ENCODE results near the gene ZDHHC1. TPM values are rescaled to one million over a fixed set of nuclear protein-coding genes. Genes with fewer than 3 reads are reported as not detected.

ZDHHC1 gene
- total RNA-seq, 1 donor from 2014 or later: 0.88 TPM

DNA sequence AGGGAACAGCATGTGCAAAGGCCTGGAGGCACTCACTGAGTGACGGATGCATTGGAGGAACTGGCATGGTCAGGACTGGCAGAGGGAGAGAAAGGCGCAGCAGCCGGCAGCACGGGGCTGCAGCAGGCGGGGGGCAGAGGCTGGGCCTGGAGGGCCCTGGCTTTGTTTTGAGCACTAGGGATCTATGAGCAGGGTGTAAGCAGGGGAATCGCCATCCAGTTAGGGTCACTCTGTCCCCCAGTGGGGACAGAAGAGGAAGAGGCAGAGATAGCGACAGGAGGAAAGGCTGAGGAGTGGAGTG, 28.8 kb upstream of the ZDHHC1 start:
- Mint-ChIP-seq H3K4me1 (ENCODE audit: low read depth) (peaks cover 7% of the 10 kb centered on the region), H3K36me3 (ENCODE audit: low read depth) (no peaks in the 10 kb centered on the region), H3K9me3 (no peaks in the 10 kb centered on the region), H3K27ac (no peak overlapping the region), H3K4me3 (no peak overlapping the region), H3K27me3 (ENCODE audit: insufficient read depth) (no peaks in the 10 kb centered on the region)
- DNase-seq (ENCODE audit: low spot score): no peak
- intact Hi-C loops (cut with micrococcal nuclease): no loop called here

DNA sequence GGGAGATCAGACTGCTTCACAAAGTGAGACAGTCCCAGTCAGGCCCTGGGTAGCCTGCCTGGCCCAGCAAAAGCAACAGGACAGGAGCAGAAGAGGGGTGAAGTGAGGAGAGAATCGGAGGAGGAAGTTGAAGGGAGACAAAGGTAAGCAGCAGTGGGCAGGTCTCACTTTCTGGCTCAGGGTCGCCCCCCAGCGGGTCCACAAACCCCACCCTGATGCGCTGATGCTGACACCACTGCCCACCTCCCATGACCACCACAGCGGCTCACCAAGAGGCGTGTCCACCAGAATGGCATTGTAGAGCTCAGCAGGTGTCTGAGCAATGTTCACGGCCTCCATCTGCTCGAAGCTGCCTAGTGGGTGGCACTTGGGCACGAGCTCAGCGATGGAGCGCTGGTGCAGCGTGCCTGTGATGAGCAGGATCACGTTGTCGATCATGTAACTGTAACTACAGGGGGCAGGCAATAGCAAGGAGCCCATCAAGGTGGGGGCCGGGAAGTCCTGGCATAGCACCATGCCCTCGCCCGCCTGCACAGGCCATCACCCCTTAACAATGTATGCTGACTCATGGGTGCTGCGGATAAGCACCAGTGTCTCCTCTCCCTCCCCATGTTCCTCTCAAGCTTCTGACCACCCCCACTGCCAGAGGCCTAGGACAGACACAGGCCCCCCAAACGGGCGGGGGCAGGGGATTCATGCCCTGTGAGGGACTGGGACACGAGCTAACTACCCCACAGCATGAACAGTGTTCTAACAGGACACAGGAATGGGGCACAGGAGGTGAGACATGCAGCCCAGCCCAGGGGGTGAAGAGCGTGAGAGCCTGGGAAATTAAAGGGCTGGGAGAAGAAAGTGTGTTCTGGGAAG, 28.2 kb upstream of the ZDHHC1 start:
- Mint-ChIP-seq H3K4me3 (no peak overlapping the region), H3K4me1 (ENCODE audit: low read depth) (peaks cover 7% of the 10 kb centered on the region), H3K9me3 (no peaks in the 10 kb centered on the region), H3K27ac (no peak overlapping the region), H3K27me3 (ENCODE audit: insufficient read depth) (no peaks in the 10 kb centered on the region), H3K36me3 (ENCODE audit: low read depth) (no peaks in the 10 kb centered on the region)
- intact Hi-C loops (cut with micrococcal nuclease): no loop called here
- DNase-seq (ENCODE audit: low spot score): no peak

DNA sequence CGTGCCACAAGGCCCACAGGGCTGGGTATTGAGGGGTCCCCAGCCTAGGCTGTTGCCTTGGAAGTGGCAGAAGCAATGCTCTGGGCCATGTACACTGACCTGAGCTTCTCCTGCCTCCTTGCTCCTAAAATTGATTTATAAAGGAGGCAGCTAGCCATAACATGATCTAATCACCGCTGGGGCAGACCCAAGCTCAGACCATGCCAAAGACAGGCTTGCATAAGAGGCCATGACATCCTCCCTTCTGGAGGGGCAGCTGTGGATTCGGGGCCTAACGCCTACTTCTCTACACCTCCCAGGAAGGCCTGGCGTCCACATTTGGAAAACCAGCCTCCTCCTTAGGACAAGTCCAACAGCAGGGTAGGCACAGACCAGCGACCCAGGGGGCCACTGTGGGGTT, 27.0 kb upstream of the ZDHHC1 start:
- Mint-ChIP-seq H3K4me3 (no peak overlapping the region), H3K9me3 (no peaks in the 10 kb centered on the region), H3K36me3 (ENCODE audit: low read depth) (peaks cover 7% of the 10 kb centered on the region), H3K27ac (no peak overlapping the region), H3K27me3 (ENCODE audit: insufficient read depth) (no peaks in the 10 kb centered on the region), H3K4me1 (ENCODE audit: low read depth) (peaks cover 7% of the 10 kb centered on the region)
- no peak for DNase-seq (ENCODE audit: low spot score)
- intact Hi-C loops (cut with micrococcal nuclease): no loop called here

DNA sequence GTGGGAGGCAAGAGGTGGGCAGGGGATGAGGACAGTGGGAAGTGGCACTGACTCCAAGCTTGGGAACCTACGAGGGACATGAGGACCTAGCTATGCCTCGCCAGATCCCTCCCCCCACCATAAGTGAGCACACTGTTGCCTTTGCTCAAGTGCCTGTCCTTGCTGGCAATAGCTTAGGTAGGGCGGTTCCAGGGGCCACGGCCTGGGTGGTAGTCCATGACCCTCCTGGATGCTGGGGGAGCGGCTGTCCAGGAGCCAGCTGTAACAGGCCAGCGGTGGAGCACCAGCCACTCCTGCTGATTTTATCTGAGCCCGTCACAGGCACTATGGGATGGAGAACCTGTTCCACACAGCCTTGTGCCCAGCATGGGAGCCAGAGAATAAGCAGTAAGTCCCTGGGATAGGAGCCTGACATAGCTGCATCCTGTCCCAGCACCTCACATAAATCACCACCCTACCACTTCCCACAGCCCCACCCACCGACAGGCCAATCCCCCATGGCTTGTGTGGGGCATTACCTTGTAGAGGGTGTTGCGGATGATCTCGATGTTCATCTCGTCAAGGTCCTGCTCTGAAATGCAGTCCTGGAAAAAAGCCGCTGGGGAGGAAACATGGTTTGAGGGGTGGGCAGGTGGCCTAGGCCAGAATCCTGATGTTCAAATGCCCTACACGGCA, 26.4 kb upstream of the ZDHHC1 start:
- no peak for DNase-seq (ENCODE audit: low spot score)
- Mint-ChIP-seq H3K4me1 (ENCODE audit: low read depth) (peaks cover 5% of the 10 kb centered on the region), H3K27me3 (ENCODE audit: insufficient read depth) (no peaks in the 10 kb centered on the region), H3K9me3 (no peaks in the 10 kb centered on the region), H3K27ac (no peak overlapping the region), H3K4me3 (no peak overlapping the region), H3K36me3 (ENCODE audit: low read depth) (peaks cover 9% of the 10 kb centered on the region)
- intact Hi-C loops (cut with micrococcal nuclease): no loop called here

DNA sequence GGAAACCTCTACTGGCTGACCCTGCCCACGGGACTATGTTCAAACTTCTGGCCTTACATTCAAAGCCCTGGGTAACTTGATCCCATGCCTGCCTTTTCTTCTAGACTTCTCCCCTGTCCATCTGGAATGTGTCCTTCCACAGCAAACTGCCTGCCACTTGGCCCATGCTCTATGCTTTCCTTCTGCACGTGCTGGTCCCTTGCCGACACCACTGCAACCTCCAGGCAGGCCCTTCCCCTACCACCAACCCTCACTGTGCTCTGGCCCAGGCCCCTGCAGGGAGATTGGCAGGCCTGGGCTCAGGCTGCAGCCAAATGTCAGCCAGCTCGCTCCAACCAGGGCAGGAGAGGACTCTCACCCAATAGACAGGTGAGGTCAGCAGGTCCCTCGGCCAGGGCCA, 25.6 kb upstream of the ZDHHC1 start:
- Mint-ChIP-seq H3K4me3 (no peak overlapping the region), H3K27me3 (ENCODE audit: insufficient read depth) (no peaks in the 10 kb centered on the region), H3K9me3 (no peaks in the 10 kb centered on the region), H3K36me3 (ENCODE audit: low read depth) (peaks cover 10% of the 10 kb centered on the region), H3K4me1 (ENCODE audit: low read depth) (no peaks in the 10 kb centered on the region), H3K27ac (no peak overlapping the region)
- no peak for DNase-seq (ENCODE audit: low spot score)
- intact Hi-C loops (cut with micrococcal nuclease): no loop called here

DNA sequence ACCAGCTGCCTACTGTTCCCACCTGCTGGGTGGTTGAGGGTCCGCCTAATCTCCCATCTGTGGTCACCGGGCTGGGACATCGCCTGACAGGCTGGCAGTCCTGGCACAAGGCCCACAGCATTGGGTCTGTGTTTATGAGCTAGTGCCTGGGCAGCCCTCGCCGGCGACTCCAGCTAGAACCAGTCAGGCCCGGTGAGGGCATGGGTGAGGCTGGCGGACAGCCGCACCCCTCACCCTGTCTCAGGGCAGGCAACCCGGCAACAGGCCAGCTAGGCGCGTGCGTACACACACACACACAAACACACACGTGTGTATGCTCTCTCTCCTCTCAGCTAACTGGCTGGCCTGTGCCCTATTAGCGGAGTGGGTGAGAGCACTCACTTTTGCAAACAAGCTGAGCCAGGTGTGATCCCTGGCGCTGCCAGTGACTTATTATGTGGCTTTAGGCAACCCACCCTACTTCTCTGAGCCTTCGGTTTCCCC, 25.0 kb upstream of the ZDHHC1 start:
- Mint-ChIP-seq H3K4me1 (ENCODE audit: low read depth) (no peaks in the 10 kb centered on the region), H3K9me3 (no peaks in the 10 kb centered on the region), H3K27ac (no peak overlapping the region), H3K27me3 (ENCODE audit: insufficient read depth) (no peaks in the 10 kb centered on the region), H3K4me3 (no peak overlapping the region), H3K36me3 (ENCODE audit: low read depth) (peaks cover 10% of the 10 kb centered on the region)
- intact Hi-C loops (cut with micrococcal nuclease): no loop called here
- no peak for DNase-seq (ENCODE audit: low spot score)

DNA sequence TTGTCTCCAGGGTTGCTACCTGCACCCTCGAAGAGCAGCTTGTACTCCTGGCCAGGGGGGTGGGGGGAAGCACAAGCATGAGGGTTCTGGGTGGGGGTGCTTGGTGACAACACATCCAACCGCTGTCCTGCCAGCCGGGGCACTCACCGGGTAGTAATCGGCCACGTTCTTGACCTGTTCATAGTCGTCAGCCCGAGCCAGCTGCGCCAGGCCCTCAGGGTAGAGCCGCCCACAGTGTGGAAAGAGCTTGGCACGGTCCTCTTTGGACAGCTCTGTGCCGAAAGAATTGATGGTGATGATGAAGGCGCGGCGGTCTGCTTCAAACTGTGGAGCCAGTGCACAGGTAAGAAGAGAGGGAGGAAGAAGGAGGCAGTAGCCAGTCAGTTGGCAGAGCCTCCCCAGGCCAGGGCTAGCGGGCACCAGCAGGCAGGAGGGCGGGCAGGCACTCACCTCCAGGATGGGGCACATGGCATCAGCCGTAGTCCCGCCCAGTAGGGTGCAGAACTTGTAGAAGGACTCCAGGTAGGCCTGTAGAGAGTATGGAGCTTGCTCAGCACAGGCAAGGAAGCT, 22.6 kb upstream of the ZDHHC1 start:
- intact Hi-C loops (cut with micrococcal nuclease): no loop called here
- Mint-ChIP-seq H3K27me3 (ENCODE audit: insufficient read depth) (no peaks in the 10 kb centered on the region), H3K4me1 (ENCODE audit: low read depth) (no peaks in the 10 kb centered on the region), H3K36me3 (ENCODE audit: low read depth) (peaks cover 10% of the 10 kb centered on the region), H3K4me3 (no peak overlapping the region), H3K9me3 (no peaks in the 10 kb centered on the region), H3K27ac (no peak overlapping the region)
- DNase-seq (ENCODE audit: low spot score): no peak

DNA sequence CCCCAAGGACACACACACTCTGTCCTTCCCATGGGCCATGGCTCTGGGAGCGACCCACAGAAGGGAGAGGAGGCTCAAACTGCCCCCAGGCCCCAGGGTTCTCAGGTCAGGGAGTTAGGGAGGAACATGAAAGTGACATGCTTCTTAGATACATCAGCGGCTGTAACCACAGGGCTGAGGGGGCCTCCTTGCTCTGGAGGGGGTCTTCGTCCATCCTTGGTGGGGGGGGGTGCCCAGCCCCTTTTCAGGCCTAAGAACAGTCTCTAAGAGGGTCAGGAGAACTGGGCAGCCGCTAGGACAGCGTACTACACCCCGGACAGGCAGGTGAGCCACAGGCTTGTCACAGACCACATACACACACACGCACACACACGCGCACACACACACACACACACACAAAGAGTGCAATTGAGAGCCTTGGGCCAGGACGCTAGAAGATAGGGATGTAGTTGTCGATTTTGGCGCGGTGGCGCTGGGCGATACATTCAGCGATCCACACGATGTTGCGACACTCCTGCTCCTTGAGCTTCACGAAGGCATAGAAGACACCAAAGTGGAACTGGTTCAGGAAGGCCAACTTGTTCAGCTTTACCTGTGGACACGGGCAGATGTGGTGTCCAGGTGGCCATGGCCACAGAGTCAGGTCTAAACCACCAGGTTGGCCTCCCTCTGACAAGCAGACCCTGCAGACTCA, 22.0 kb upstream of the ZDHHC1 start:
- H3K4me3 Mint-ChIP-seq: no peak overlapping the region
- no peaks in the 10 kb centered on the region for H3K27me3 Mint-ChIP-seq (ENCODE audit: insufficient read depth)
- DNase-seq (ENCODE audit: low spot score): no peak
- H3K36me3 Mint-ChIP-seq (ENCODE audit: low read depth): peaks cover 12% of the 10 kb centered on the region
- no peaks in the 10 kb centered on the region for H3K9me3 Mint-ChIP-seq
- no peaks in the 10 kb centered on the region for H3K4me1 Mint-ChIP-seq (ENCODE audit: low read depth)
- H3K27ac Mint-ChIP-seq: no peak overlapping the region
- intact Hi-C loops (cut with micrococcal nuclease): no loop called here

DNA sequence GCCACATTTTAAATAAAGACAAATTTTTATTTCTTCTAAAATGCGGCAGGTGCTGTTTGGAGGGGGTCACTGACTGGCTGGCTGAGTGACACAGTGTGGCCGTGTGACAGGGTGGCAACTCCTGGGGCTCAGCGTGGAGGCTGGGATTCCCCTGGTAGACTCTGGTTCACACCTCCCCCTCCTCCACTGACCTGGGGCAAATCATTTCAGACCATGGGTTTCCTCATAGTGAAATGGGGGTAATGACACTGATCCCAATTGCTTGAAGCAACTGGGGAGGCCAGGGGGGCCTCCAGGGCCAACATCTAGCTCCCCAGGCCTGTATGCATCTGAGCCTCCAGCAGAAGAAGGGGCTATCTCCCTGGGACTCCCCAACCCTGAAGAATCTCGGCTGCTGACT, 21.2 kb upstream of the ZDHHC1 start:
- H3K27ac Mint-ChIP-seq: peak overlapping the region; percentile 7
- H3K4me3 Mint-ChIP-seq: no peak overlapping the region
- peaks cover under 1% of the 10 kb centered on the region for H3K27me3 Mint-ChIP-seq (ENCODE audit: insufficient read depth)
- peaks cover 12% of the 10 kb centered on the region for H3K36me3 Mint-ChIP-seq (ENCODE audit: low read depth)
- H3K9me3 Mint-ChIP-seq: no peaks in the 10 kb centered on the region
- intact Hi-C loops (cut with micrococcal nuclease): no loop called here
- no peaks in the 10 kb centered on the region for H3K4me1 Mint-ChIP-seq (ENCODE audit: low read depth)
- DNase-seq (ENCODE audit: low spot score): no peak

DNA sequence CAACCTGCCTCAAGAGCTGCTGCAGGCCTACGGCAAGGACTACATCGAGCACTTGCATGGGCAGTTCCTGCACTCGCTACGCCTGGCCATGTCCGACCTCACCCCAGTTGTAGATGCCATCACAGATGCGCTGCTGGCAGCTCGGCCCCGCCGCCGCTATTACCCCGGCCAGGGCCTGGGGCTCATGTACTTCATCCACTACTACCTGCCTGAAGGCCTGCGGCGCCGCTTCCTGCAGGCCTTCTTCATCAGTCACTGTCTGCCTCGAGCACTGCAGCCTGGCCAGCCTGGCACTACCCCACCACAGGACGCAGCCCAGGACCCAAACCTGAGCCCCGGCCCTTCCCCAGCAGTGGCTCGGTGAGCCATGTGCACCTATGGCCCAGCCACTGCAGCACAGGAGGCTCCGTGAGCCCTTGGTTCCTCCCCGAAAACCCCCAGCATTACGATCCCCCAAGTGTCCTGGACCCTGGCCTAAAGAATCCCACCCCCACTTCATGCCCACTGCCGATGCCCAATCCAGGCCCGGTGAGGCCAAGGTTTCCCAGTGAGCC, 20.4 kb upstream of the ZDHHC1 start:
- Mint-ChIP-seq H3K9me3 (no peaks in the 10 kb centered on the region), H3K4me3 (no peak overlapping the region), H3K27me3 (ENCODE audit: insufficient read depth) (peaks cover 6% of the 10 kb centered on the region), H3K27ac (no peak overlapping the region), H3K36me3 (ENCODE audit: low read depth) (peaks cover 12% of the 10 kb centered on the region), H3K4me1 (ENCODE audit: low read depth) (peaks cover under 1% of the 10 kb centered on the region)
- DNase-seq (ENCODE audit: low spot score): no peak
- intact Hi-C loops (cut with micrococcal nuclease): no loop called here

DNA sequence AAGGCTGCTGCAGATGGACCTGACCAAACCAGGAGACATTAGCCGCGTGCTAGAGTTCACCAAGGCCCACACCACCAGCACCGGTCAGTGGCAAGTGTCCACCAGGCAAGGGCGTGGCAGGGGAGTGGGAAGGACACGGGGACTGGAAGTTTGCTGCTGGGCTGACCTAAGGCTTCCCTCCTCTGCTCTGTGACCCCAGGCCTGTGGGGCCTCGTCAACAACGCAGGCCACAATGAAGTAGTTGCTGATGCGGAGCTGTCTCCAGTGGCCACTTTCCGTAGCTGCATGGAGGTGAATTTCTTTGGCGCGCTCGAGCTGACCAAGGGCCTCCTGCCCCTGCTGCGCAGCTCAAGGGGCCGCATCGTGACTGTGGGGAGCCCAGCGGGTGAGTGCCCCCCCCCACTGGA, 19.5 kb upstream of the ZDHHC1 start:
- Mint-ChIP-seq H3K9me3 (no peaks in the 10 kb centered on the region), H3K27me3 (ENCODE audit: insufficient read depth) (peaks cover 6% of the 10 kb centered on the region), H3K4me3 (no peak overlapping the region), H3K36me3 (ENCODE audit: low read depth) (peaks cover 12% of the 10 kb centered on the region), H3K27ac (no peak overlapping the region), H3K4me1 (ENCODE audit: low read depth) (peaks cover 4% of the 10 kb centered on the region)
- no peak for DNase-seq (ENCODE audit: low spot score)
- intact Hi-C loops (cut with micrococcal nuclease): no loop called here

DNA sequence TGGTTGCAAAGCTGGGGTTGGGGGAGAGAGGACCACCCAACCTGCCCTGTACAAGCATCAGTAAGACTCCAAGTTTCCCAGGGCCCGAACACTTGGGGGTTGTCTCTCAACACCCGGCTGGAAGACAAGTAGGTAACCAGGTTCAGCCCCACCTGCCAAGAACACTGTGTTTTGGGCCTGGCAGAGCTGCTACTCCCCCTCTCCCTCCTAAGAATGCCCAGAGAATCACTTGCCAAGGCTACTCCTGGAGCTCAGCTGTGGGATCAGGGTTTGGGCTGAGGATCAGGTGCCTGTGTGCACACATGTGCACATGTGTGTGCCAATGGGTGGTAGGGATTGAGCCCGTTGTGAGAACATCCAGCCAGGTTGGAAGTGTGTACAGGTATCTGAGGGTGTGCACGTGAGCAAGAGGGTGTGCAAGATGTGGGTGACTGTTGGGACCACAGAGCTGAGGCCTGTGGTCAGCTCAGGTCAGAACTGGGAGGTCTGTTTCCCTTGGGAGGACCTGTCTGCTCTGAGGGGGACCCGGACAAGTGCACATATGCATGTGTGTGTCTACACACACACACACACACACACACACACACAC, 16.9 kb upstream of the ZDHHC1 start:
- Mint-ChIP-seq H3K27me3 (ENCODE audit: insufficient read depth) (peaks cover 24% of the 10 kb centered on the region), H3K36me3 (ENCODE audit: low read depth) (peaks cover 6% of the 10 kb centered on the region), H3K9me3 (no peaks in the 10 kb centered on the region), H3K4me1 (ENCODE audit: low read depth) (peaks cover 8% of the 10 kb centered on the region), H3K4me3 (no peak overlapping the region), H3K27ac (no peak overlapping the region)
- intact Hi-C loops (cut with micrococcal nuclease): no loop called here
- DNase-seq (ENCODE audit: low spot score): no peak
